Fibroblast of the aortic adventitia (primary cell): Measurements from ENCODE around the gene TMEM17. TPM values are rescaled to one million over a fixed set of nuclear protein-coding genes. Genes with fewer than 3 reads are reported as not detected.

Experiments used
- DNase-seq: peaks from one replicate; pipeline ENCODE4 v3.0.0-alpha.2; 2010; ENCODE audit warnings: low read depth
- H3K4me3 ChIP-seq: 2 replicates; pipeline ENCODE4 v1.5.1; 2011; ENCODE audit warnings: low read depth, mild to moderate bottlenecking, control low read depth, low read length, moderate library complexity
- CTCF ChIP-seq: IDR thresholded peaks from 2 replicates; pipeline ENCODE4 v1.5.1; 2011; ENCODE audit warnings: mild to moderate bottlenecking, low read length, control low read depth, inconsistent platforms; ENCODE audit not compliant: insufficient read depth
- total RNA-seq: library from RNA; depleted of rRNA; stranded (reverse); fragments of >200 nt; gene quantifications from 2 replicates; pipeline ENCODE4 v1.2.3, GENCODE V29; 2012; ENCODE audit warnings: low replicate concordance

The TMEM17 gene
- total RNA-seq, 1 donor: 4.4 TPM

GRCh38 chr2:62459106-62459505 is 46.9 kb downstream of the TMEM17 start:
- DNase-seq: no peak
- no peak for TF ChIP-seq CTCF
- no peak overlapping the region for H3K4me3 ChIP-seq

- peak; percentile 19 for DNase-seq
- no peak overlapping the region for H3K4me3 ChIP-seq
- TF ChIP-seq CTCF: no peak
Measured at GRCh38 chr2:62458671-62459081, 47.3 kb downstream of the TMEM17 start.

- H3K4me3 ChIP-seq: no peak overlapping the region
- DNase-seq: no peak
- TF ChIP-seq CTCF: no peak
Measured at GRCh38 chr2:62458206-62458641, 47.8 kb downstream of the TMEM17 start.

- peak overlapping the region; percentile 69 for H3K4me3 ChIP-seq
- no peak for TF ChIP-seq CTCF
- no peak for DNase-seq
Measured at GRCh38 chr2:62457556-62457955, 48.4 kb downstream of the TMEM17 start.

- peak overlapping the region; percentile 69 for H3K4me3 ChIP-seq
- peak; percentile 83 for TF ChIP-seq CTCF
- peak; percentile 63 for DNase-seq
Measured at GRCh38 chr2:62456721-62457539, 49.1 kb downstream of the TMEM17 start.

GRCh38 chr2:62455957-62456692 is 49.9 kb downstream of the TMEM17 start:
- peak; percentile 27 for DNase-seq
- no peak for TF ChIP-seq CTCF
- H3K4me3 ChIP-seq: no peak overlapping the region
